Superior temporal gyrus (tissue), 1 donor: ENCODE results near the gene FNDC10.
A peak's percentile ranks its signal among the peaks of the same experiment; 100 is the strongest.

Experiments used
- DNase-seq: peaks from one replicate; pipeline ENCODE4 v3.0.0-alpha.2; 2016; ENCODE audit errors: extremely low spot score

FNDC10 gene

DNA sequence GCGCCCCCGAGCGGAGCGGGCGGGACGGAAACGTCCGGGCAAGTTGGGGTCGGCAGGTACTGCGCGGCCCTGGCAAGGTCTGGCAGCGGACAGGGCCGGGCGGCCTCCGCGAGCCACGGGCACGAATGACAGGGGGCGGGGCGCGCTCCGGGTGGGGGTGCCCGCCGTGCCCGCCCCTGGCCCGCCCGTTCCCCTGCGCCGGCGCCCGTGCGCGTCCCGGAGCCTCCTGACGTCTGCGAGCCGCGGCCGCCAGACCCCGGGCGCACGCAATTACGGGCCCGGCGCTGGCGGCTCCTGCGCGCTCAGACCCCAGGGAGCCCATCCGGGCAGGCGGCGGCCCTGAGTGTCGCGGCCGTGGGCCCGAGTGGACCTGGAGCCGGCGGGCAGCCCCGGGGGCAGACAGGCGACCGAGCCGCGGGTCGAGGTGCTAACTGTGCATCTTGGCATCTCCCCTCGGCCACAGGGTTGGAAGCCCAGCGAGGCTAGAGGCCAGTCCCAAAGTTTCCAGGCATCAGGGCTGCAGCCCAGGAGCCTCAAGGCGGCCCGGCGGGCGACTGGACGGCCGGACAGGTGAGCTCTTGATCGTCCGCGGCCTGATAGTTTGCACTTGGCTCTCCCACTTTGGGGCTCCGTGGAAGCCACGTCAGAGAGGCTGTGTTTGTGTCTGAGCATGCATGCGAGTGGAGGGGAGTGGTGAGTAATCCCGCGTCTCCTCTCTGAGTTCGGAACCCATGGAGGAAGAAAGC, 16.3 kb upstream of the FNDC10 start:
- DNase-seq, result no peak

DNA sequence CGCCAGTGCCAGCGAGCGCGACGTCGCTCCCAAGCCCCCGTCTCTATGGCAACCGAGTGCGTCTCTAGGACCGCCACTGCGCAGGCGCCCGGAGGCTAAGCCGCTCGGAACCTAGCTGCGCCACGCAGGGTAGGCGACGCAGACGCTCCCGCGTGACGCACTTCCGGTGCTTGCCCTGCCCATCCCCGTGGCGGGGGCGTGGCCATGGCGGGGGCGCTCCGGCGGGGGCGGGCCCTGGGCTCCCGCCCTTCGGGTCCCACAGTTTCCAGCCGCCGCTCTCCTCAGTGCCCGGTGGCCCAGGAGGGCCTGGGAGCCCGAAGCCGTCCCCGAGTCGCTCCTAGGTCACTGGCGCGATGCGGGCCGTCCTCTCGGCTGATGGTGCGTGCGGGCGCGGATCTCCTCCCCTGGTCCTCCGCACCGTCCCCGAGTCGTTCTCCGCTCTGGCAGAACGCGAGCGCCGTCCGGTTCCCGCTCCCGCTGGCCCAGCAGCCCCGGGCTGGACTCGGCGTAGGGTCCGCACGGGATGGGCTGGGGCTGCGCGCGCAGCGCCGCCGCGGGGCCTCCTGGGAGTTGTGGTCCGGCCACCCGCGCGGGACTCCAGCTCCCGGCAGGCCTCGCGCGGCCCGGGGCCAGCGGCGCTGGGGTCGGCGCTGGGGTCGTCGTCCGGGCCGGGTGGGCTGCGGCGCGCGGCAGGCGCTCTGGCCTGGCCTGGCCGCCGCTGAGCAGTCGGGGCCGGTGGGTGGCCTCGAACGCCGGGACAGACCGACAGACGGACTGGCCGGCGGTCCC, 15.5 kb upstream of the FNDC10 start, which contains the start of gene MIB2:
Gene MIB2, plus strand, starts transcription at position 245 of the 789 bp plus-strand sequence. CDS start 7,953 bp downstream, outside the sequence.
- peak; percentile 98 for DNase-seq

DNA sequence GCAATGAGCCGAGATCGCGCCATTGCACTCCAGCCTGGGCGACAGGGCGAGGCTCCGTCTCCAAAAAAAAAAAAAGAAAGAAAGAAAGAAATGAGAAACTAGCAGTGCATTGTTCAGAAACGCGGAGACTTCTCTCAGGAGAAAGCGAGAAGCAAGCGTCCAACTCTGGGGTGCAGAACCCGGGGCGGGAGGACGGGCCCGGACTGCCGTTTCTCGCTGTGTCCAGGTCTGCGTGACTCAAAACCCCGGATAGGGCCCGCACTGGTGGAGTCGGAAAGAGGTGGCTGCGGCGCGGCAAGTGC, 15.0 kb upstream of the FNDC10 start:
- no peak for DNase-seq

DNA sequence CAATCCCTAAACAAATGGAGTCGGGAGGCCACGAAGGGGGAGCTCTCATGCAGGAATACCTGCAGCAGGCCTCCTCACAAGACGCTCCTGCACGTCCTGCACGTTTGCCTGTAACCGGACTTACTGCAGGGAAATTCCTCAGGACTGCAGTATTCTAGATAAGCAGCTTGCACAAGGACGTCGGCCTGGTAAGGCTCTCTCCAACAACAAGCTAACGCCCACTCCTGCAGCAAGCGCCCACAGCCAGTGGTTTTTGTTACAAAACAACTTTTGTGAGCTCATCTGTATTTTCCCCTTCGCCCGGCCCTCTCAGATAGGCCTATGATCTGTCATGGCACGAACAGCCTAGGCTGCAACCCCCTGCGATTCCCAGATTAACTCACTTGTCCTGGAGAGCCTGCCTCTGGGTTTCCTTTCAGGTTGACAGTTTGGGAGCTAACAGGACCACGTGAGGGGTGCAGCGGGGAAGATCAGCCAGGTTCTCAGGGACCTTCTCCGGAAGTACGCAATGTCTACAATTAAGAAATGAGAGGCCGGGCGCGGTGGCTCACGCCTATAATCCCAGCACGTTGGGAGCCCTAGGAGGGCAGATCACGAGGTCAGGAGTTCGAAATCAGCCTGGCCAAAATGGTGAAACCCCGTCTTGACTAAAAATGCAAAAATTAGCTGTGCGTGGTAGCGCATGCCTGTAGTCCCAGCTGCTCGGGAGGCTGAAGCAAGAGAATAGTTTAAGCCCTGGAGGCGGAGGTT, 14.4 kb upstream of the FNDC10 start:
- DNase-seq, result peak; percentile 38

DNA sequence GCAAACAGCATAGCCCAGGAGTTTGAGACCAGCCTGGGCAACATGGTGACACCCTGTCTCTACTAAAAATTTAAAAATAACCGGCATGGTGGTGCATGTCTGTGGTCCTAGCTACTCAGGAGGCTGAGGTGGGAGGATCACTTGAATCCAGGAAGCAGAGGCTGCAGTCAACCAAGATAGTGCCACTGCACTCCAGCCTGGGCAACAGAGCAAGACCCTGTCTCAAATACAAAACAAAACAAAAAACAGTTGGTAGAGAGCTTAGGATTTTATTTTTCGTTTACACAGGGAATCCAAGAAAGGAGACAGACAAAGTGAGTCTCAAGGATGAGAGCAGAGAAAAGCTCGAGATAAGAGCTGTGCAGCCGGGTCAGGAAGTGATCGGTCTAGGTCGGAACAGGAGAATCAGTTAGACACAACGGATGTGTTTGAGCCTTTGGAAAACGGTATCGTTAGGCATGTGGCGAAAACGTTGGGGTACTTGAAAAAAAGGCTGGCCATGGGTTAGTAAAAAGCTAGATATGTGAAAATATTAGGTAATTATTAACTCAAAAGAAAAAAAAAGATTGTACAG, 13.7 kb upstream of the FNDC10 start:
- DNase-seq, result no peak

DNA sequence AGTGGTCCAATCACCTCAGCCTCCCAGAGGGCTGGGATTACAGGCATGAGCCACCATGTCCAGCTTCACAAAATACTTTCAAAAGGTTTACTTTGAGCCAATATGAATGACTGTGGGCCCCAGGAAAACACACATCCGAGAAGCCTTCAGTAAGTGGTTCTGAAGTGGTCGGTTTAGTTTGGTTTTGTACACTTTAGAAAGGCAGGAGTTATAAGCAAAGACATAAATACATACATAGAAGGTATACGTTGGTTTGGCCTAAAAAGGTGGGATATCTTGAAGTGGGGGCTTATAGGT, 12.1 kb upstream of the FNDC10 start:
- no peak for DNase-seq

DNA sequence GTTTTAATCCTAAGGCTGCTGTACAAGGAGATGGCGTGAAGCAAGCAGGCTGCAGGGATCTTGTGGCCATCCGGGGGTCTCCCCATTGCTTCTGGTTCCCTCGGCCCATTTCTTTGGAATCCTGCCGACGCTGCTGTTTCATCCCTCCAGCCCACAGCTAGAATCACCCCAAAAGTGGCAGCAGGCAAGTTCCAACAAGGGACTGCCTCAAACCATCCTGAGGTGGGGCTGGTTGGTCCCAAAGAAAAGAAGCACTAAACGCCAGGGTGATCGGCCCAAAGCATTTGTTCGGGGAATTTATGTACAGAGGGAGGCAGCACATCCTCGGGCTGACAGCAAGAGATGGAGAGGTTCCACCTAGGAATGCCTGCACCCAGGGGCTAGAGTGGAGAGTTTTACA, 10.9 kb upstream of the FNDC10 start:
- no peak for DNase-seq

DNA sequence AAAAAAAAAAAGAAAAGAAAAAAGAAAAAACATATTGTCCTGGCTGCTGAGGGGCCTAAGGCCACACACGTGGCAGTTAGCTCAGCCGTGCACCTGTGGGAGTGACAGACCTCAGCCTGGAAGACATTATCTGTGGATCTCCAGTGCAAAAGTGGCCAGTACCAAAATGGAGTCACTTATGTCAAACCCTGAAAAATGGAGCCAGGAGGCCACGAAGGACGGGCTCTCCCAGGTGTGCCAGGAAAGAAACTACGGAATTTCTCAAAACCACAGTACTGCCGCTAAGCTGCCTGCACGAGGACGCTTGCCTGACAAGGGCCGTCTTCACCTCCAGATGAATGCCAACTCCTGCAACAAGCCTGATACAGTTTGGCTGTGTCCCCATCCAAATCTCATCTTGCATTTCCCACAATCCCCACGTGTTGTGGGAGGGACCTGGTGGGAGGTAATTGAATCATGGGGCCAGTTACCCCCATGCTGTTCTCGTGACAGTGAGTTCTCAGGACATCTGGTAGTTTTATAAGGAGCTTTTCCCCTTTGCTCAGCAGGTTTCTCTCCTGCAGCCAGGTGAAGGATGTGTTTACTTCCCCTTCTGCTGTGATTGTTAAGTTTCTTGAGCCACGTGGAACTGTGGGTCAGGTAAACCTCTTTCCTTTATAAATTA, 10.0 kb upstream of the FNDC10 start:
- DNase-seq, result no peak

DNA sequence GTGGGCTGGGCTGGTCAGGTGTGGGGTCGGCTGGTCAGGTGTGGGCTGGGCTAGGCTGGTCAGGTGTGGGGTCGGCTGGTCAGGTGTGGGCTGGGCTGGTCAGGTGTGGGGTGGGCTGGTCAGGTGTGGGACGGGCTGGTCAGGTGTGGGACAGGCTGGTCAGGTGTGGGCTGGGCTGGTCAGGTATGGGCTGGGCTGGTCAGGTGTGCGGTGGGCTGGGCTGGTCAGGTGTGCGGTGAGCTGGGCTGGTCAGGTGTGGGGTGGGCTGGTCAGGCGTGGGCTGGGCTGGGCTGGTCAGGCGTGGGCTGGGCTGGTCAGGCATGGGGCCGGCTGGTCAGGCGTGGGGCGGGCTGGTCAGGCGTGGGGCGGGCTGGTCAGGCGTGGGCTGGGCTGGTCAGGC, 6.3 kb upstream of the FNDC10 start:
- no peak for DNase-seq

DNA sequence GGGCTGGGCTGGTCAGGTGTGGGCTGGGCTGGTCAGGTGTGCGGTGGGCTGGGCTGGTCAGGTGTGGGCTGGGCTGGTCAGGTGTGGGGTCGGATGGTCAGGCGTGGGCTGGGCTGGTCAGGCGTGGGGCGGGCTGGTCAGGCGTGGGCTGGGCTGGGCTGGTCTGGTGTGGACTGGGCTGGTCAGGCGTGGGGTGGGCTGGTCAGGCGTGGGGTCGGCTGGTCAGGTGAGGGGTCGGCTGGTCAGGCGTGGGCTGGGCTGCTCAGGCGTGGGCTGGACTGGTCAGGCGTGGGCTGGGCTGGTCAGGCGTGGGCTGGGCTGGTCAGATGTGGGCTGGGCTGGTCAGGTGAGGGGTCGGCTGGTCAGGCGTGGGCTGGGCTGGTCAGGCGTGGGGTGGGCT, 5.8 kb upstream of the FNDC10 start:
- DNase-seq, result no peak

DNA sequence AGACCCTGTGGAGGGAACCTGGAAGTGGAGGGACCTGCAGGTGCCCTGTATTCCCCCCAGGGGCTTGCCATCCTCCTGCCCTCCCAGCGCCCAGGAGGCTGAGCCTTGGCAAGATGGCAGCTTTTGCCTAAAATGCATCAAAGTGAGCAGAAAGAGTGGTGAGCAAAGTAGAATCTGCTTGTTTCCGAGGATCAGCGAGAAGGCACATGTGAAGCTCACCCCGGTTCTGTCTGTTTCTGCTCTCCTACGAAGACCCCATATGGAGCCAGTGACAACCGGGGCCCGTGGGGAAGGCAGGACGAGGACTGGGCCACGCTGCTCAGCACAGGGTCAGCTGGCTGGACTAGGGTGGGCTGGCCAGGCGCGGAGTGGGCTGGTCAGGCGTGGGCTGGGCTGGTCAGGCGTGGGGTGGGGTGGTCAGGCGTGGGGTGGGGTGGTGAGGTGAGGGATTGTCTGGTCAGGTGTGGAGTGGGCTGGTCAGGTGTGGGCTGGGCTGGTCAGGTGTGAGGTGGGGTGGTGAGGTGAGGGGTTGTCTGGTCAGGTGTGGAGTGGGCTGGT, 5.2 kb upstream of the FNDC10 start:
- no peak for DNase-seq

DNA sequence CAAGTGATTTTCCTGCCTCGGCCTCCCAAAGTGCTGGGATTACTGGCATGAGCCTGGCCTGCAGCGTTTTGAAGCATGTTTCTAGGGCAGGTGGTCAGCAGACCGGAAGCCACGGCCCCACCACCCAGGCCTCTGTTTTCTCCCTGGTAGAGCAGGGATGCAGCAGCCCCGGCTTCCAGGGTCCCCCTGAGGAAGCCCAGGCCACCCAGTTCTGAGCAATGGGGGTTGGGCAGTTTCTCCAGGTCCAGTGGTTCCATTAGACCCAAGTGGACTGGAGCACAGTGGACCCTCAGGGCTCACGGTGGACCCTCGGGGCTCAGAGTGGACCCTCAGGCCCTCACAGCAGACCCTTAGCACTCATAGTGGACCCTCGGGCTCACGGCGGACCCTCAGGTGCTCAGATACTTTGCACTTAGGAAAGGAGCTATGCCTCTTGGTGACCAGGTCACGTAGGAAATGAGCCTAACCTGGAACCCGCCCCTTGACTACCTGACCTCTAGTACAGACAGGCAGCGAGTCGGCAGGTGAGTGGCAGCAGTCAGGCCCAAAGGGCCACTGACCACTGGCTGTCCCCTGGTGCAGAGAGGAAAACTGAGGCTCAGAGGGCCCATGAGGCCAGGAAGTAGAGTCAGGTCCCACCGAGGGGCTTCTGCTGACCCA, 4.6 kb upstream of the FNDC10 start:
- DNase-seq, result no peak

DNA sequence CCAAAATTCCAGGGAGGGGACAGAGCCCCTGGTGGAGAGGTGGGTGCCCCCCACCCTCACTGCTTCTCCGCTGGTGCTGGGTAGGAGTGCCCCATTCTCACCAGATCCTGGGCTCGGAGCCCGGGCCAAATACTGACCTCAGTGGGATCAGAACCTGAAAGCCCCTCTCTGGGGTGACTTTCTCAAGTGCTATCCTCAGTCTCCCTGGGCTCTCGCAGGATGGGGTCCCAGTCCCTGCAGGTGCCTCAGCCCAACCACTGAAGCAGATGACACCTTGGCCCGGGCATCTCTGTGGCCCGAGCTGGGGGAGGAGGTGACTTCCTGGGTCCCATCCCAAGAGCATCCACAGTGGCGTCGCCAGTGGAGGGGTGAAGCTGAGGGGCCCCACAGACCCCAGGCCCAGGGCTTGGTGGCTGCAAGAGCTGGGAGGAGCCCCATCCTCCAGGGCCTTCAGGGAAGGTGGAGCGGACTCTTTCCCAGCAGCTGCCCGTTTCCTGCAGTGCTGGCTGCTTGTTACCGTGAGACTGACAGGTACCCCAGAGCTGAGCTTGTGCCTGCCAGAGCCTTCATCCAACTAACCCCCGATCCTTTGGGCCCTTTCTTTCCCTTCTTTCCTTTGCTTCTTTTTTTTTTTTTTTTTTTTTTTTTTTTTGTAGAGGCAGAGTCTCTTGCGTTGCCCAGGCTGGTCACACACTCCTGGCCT, 3.9 kb upstream of the FNDC10 start:
- no peak for DNase-seq

DNA sequence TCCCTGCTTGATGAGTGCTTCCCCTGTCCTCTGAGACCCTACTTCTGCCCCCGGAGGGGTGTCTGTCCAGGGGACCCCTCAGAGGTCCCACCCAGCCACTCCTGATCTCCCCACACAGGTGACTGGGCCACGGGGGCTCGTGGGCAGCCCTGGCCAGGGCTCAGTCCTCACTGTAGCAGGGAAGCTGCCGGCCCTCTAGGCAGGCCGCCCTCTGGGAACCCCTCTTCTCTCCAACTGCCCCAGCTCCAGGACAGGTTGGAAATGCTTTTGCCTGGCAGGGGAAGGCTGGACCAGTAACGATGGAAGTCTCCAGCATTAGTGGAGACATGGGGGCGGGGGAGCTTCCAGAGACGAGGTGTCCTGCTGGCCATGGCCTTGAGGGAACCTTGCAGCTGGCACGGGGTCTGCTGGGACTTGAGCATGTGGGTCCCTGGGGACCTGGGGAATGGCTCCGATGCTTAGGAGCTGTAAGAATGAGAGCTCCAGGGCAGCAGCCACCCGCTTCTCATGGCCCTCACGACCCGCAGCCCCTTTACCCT, 3.1 kb upstream of the FNDC10 start:
- no peak for DNase-seq

DNA sequence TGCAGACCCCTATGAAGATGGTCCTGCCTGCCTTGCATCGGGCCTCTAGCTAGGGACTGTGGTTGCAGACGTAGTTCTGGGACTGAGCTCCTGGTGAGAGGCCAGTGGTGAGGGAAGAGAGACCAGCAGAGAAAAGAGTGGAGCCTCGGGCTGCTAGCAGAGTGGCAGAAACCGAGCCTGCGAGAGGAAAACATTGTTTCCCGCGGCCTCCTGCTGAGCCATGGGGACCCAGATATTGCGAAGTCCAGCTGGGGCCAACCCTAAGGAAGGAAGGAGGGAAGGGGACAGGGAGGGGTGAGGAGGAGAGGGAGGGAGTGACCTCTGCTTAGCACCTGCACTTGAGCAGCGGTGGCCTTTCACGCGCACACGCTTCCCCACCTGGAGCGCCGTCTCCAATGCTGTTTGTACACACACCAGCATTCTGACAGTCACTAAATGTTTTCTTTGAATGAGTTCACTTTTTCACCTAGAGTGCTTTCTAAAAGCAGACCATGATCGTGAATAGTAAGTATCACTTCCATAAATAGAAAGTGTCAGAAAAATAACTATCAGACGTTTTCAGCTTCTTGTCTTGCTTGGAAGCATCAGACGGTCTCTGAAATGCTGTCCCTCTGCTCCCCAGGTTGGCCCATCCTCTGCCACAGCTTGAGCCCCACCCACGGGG, 2.5 kb upstream of the FNDC10 start:
- peak; percentile 14 for DNase-seq

DNA sequence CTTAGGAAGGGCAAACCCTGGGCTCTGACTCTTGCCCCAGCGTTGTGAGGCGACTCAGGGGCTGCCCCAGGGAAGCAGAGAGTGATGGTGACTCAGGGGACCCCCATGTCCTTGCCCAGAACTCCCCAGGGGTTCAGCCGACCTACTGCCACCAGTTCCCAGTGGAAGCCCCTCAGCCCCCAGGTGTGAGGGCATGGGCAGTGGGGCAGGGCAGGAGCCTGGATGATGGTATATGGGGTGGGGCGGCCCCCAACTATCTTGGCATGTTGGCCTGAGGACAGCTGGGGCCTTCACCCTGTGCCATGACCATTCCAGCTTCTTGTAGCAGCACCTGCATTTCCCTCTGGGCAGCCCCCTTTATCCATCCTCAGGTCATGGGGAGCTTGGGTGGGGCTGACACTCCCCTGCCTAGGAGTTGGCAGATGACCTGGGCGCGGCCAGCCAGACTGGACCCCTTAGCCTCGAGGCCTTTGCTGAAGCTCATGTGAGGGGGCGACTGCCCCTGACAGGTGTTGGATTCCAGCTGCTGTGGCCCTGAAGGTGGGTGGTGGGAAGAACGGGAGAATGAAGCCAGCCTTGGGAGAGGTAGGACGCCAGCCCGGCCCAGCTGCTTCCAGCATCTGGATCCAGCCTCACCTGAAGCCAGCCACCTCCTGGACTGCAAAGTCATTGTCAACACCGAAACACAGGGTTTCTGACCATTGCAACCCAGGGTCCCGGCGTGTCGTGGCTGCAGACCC, 1.8 kb upstream of the FNDC10 start:
- DNase-seq, result no peak

DNA sequence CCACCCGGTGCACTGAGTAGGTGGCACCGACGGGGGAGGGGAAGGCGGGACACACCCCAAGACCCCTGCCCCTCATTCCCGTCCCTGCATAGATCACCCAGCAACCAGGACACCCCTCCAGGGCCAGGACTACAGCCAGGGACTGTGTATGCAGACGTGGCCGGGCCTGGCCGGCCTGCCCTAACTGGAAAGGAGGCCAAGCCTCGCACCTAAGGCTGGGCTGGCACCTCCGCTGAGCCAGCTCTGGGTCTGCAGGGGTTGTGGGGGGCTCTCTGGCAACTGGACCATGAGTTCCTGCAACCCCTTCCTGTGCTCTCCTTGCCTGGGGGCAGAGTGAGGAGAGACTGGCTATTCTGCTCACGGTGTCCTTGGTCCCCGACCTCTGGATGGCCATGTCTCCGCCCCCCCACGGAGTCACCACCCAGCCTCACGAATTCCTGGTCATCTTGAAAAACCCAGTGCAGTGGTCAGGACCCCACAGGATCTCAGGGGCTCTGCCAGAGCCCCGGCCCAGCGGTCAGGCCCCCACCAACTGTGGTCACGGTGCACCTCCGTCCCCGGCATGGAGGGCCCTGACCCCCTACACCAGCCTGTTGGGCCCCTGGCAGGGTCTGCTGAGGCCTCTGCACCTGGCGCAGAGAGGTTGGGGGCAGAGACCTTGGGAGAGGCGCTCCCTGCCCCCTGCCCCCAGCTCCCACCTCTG, 1.1 kb upstream of the FNDC10 start:
- DNase-seq, result no peak
